GM21526 (cell line): Measurements from ENCODE around the gene AGRN.
"Not testable (repeated sequence)": the region's sequence is repeated elsewhere in the genome, so short reads cannot be mapped to it uniquely, and the experiment has no call there.

Experiments used
- ATAC-seq: cut with Tn5 transposase; IDR thresholded peaks from one replicate; pipeline ENCODE4 v1.9.1; 2021; ENCODE audit warnings: moderate library complexity; ENCODE audit not compliant: unreplicated experiment, low FRiP score

Gene AGRN

GRCh38 chr1:1088029-1088800 lies 68.3 kb downstream of the AGRN start:
- no peak for ATAC-seq

DNA sequence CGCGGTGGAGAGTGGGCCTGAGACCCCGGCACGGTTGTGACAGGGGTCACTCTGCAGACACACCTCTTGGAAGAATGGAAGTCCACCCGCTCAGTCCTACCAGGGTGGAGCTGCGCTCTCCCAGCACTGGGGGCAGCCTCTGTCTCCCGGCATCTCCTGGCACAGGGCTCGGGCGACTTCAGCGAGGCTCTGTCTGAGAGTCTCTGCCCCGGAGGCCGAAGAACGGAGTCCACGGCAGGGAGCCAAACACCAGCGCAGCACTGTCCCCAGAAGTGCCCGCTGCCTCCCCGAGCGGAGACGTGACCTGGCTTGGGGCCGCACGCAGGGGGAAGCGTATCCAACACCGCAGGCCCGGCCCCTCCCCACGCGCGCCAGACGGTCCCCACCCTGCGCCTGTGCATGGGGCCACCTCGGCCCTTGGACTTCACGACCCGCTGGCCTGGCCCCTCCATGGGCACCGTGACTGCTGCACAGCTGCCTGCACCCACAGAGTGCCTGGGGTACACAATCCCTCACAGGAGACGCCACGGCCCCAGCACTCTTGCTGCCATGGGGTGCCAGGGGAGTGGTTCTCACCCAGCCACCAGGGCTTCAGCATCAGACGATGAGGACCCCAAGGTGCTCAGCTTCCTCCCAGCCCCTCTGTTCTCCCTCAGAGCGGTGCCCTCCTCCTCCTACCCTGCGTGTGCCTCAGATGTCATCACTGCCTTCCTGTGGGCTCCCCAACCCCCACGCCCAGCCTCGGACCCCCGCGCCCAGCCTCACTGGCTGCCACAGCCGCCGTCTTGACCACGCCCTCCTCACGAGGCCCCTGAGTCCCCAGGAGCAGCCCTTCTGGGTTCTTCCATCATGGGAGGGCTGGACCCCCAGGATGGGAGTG lies 69.1 kb downstream of the AGRN start:
- ATAC-seq: no peak

GRCh38 chr1:1089731-1090423 lies 70.0 kb downstream of the AGRN start:
- no peak for ATAC-seq

- no peak for ATAC-seq
Observed at GRCh38 chr1:1090424-1091343, 70.8 kb downstream of the AGRN start.

- ATAC-seq: no peak
Observed at GRCh38 chr1:1091344-1092148, 71.6 kb downstream of the AGRN start.

DNA sequence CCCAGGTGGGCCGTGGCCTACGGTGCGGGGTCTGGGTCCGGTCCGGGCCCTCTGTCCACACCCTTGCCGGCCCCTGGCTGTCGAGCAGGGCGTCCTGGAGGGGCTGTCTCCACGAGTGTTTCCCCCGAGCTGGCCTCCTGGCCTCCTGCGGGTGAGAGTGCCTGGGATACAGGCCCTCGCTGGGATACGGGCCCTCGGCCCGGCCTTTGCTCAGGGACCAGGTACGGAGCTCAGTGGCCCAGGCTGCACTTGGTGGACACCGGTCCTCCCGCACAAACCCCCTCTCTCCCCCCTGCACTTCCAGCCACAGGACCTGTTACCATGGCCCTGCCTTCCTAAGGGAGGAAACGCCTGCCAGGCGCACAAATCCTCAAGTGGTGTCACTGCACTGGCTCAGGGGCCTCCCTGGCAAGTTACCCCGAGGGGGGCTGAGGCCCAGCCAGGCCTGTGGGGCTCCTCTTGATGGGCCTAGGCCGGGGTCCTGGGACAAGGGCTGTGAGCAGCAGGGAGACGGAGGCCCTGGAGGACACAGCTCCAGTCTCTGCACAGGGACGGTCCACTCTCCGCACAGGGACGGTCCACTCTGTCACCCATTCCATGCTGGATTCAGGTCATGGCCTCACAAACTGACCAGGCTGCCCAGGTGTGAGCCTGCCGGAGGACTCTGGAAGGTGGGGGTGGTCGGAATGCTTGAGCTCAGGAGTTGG lies 72.4 kb downstream of the AGRN start:
- no peak for ATAC-seq

DNA sequence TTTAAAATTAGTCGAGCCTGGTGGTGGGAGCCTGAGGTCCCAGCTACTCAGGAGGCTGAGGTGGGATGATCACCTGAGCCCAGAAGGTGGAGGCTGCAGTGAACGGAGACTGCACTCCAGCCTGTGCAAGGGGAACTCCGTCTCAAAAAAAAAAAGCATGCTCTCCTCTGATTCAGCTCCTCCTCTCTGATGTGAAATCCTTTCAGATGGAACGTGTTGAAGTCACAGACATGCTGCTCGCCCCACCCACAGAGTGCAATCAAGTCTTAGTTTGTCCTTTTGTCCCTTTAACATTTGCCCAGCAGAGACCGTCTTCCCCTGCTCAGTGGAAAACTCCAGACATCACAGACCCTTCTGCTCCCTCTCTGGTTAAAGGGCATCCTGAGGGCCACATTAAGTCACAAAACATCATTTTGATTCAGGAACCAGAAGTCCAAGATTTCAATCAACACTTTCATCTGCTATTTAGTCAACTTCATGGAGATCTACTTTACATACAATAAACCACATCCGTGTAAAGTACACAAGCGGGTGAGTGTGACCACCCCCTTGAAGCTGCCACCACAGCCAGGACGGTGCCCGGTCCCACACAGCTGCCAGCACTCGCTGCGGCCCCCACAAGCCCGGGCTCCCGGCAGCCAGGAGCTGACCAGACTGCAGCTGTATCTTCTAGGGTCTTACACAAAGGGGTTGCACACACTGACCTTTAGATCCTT lies 73.1 kb downstream of the AGRN start:
- no peak for ATAC-seq

- ATAC-seq: no peak
Observed at GRCh38 chr1:1093610-1093943, 73.7 kb downstream of the AGRN start.

GRCh38 chr1:1094981-1095380 lies 75.1 kb downstream of the AGRN start:
- no peak for ATAC-seq

- ATAC-seq: not testable (repeated sequence)
Observed at GRCh38 chr1:1096136-1096535, 76.2 kb downstream of the AGRN start.

- no peak for ATAC-seq
Observed at GRCh38 chr1:1098681-1099421, 78.9 kb downstream of the AGRN start.

DNA sequence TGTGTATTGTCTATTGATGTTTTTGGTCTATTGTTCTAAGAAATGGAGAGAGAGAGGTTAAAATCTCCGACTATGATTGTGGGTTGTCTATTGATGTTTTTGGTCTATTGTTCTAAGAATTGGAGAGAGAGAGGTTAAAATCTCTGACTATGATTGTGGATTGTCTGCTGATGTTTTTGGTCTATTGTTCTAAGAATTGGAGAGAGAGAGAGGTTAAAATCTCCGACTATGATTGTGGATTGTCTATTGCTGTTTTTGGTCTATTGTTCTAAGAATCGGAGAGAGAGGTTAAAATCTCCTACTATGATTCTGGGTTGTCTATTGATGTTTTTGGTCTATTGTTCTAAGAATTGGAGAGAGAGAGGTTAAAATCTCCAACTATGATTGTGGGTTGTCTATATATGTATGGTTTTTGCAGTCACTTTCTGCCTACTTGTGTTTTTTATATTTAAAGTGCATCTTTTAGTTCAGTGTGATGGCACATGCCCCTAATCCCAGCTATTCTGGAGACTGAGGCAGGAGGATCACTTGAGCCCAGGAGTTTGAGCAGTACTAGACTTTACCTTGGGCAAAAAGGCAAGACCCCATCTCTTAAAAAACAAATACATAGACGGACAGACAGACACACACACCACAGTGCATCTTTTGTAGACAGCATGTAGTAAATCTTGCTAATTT lies 79.7 kb downstream of the AGRN start:
- no peak for ATAC-seq

DNA sequence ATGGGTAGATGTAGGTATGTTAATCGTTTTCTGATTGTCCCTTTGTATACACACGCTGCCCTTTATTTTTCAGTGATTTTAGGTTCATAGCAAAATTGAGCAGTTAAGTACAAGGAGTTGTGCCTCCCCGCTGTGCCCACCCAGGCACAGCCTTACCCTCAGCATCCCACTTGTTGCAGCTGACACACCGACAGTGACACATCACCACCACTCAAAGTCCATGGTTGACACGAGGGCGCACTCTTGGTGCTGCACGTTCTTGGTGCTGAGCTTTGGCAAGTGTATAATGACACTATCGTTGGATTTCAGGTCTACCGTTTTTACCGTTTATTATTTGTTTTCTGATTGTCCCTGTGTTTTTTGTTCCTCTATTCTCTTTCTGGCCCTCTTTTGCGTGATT lies 80.4 kb downstream of the AGRN start:
- no peak for ATAC-seq

DNA sequence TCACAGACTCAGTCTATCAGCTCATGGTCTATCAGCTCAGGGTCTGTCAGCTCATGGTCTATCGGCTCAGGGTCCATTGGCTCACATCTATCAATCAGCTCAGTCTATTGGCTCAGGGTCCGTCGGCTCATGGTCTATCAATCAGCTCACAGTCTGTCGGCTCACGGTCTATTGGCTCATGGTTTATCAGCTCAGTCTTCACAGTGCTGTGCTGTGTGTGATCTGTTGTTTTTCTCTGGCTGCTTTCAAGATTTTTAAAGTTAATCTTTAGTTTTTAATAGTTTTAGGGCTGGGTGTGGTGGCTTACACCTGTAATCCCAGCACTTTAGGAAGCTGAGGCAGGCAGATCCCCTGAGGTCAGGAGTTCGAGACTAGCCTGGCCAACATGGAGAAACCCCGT lies 81.6 kb downstream of the AGRN start:
- ATAC-seq: no peak

DNA sequence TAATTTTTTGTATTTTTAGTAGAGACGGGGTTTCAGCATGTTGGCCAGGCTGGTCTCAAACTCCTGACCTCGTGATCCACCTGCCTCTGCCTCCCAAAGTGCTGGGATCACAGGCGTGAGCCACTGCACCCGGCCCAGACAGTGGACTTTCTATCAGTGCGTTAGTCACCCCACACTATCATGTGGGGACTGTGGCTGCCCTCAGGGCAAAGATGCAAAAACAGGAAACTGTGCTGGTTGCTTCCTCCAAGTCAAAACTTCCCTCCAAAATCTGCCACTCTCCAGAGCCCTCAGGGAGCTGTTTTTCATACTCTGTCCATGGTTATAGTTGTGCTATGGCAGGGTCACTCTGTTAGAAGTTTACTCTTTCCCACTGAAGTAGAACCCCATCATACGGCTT lies 84.2 kb downstream of the AGRN start:
- not testable (repeated sequence) for ATAC-seq
